Caco-2 (cell line): Measurements from ENCODE around the gene PAK4. TPM values are rescaled to one million over a fixed set of nuclear protein-coding genes. Genes with fewer than 3 reads are reported as not detected.

Experiments used
- BruUV-seq: library from RNA; stranded (reverse); fragments of 400-500 nt; replicated peaks from 2 replicates; lab custom pipeline; 2021; lab: Mats Ljungman, UMichigan
- CTCF ChIA-PET: fragments of 300-600 bp; sonication (Branson Sonifier 250); formaldehyde crosslinking; loops from one replicate; lab custom pipeline; 2022; ENCODE audit warnings: antibody characterized with exemption; lab: Charles Lee
- POLR2A ChIA-PET: fragments of 300-600 bp; sonication (Branson Sonifier 250); formaldehyde crosslinking; loops from one replicate; lab custom pipeline; 2022; ENCODE audit warnings: antibody characterized with exemption; lab: Charles Lee
- DNase-seq, 2 experiments: peaks; one replicate each; pipeline versions ENCODE4 v3.0.0 to v3.0.0-alpha.2; 2020 to 2022
- H3K27me3 ChIP-seq: replicated peaks from 2 replicates; pipeline ENCODE4 v1.6.0; 2011; ENCODE audit warnings: low read length; ENCODE audit not compliant: control insufficient read depth, insufficient read depth
- H3K36me3 ChIP-seq: 2 replicates; pipeline ENCODE4 v1.5.1; 2011; ENCODE audit warnings: low read length; ENCODE audit not compliant: control insufficient read depth, insufficient read depth
- H3K4me1 ChIP-seq: fragments of 250-450 bp; sonication (Bioruptor Pico); 2 replicates; pipeline ENCODE4 v1.5.1; 2020; ENCODE audit warnings: mild to moderate bottlenecking
- H3K4me3 ChIP-seq: 2 replicates; pipeline ENCODE4 v1.5.1; 2011; ENCODE audit warnings: low read depth, mild to moderate bottlenecking, control low read depth, low read length
- H3K9me3 ChIP-seq: fragments of 250-450 bp; sonication (Bioruptor Pico); 2 replicates; pipeline ENCODE4 v1.5.1; 2020; ENCODE audit warnings: mild to moderate bottlenecking, moderate library complexity
- H3K27ac Mint-ChIP-seq: one replicate; pipeline ENCODE4 v1.8.0; 2022; ENCODE audit warnings: mixed read lengths; ENCODE audit not compliant: unreplicated experiment
- H3K27me3 Mint-ChIP-seq: one replicate; pipeline ENCODE4 v1.8.0; 2022; ENCODE audit warnings: mixed read lengths; ENCODE audit not compliant: insufficient read depth, unreplicated experiment
- H3K36me3 Mint-ChIP-seq: one replicate; pipeline ENCODE4 v1.8.0; 2022; ENCODE audit warnings: mild to moderate bottlenecking, mixed read lengths; ENCODE audit not compliant: insufficient read depth, unreplicated experiment
- H3K4me1 Mint-ChIP-seq: one replicate; pipeline ENCODE4 v1.8.0; 2022; ENCODE audit warnings: low read depth, mixed read lengths; ENCODE audit not compliant: unreplicated experiment
- H3K4me3 Mint-ChIP-seq: one replicate; pipeline ENCODE4 v1.8.0; 2022; ENCODE audit warnings: mild to moderate bottlenecking, moderate library complexity, mixed read lengths; ENCODE audit not compliant: unreplicated experiment
- H3K9me3 Mint-ChIP-seq: one replicate; pipeline ENCODE4 v1.8.0; 2022; ENCODE audit warnings: mixed read lengths; ENCODE audit not compliant: unreplicated experiment
- CTCF ChIP-seq, 2 experiments: fragments of 200-600 bp in 1 of 2; IDR thresholded peaks; 1 replicate in 1 of 2; 2 replicates in 1 of 2; pipeline versions ENCODE4 v1.5.1 to v1.8.0; 2011 to 2022; ENCODE audit warnings: antibody characterized with exemption in 1 of 2, control low read depth in 1 of 2, inconsistent platforms in 1 of 2, low read depth in 1 of 2, low read length in 1 of 2, mild to moderate bottlenecking in 1 of 2, moderate library complexity in 1 of 2; ENCODE audit not compliant: insufficient read depth in 1 of 2, severe bottlenecking in 1 of 2, unreplicated experiment in 1 of 2
- intact Hi-C: fragments of 100-400 bp; cut with micrococcal nuclease; formaldehyde crosslinking; loops from one replicate; pipeline ENCODE4 v1.10.0; 2022; ENCODE audit not compliant: unreplicated experiment
- total RNA-seq: library from RNA; stranded (reverse); gene quantifications from 2 replicates; pipeline ENCODE4 v1.2.3, GENCODE V29; 2022

Gene PAK4
- total RNA-seq, 1 experiment from 2014 or later: 112 TPM

- peaks cover 4% of the 10 kb centered on the region for H3K27me3 Mint-ChIP-seq
- TF ChIP-seq CTCF (IDR thresholded peaks at IDR 0.05; ENCODE audit: insufficient read depth in 1 of 2, low read depth in 1 of 2, low read length in 1 of 2, severe bottlenecking in 1 of 2, unreplicated experiment in 1 of 2): no peak
- no peaks in the 10 kb centered on the region for H3K36me3 Mint-ChIP-seq
- Histone ChIP-seq H3K36me3 (no peaks in the 10 kb centered on the region), H3K27me3 (no peaks in the 10 kb centered on the region; the same call in 1 of the 2 replicates), H3K9me3 (no peaks in the 10 kb centered on the region), H3K4me1 (no peaks in the 10 kb centered on the region), H3K4me3 (no peak overlapping the region)
- intact Hi-C loops: no loop called here
- no peak for DNase-seq
- CTCF ChIA-PET: interaction anchor here (0.6 kb wide), 1 partner anchor 24 kb away, joined by 4 read pairs; no protein-coding TSS in a partner anchor
- H3K27ac Mint-ChIP-seq: no peak overlapping the region
- H3K4me1 Mint-ChIP-seq: no peaks in the 10 kb centered on the region
- H3K4me3 Mint-ChIP-seq: no peak overlapping the region
- no TSS peak for BruUV-seq
- POLR2A ChIA-PET: no interaction called here
- H3K9me3 Mint-ChIP-seq: no peaks in the 10 kb centered on the region
These were observed 47.0 kb upstream of the PAK4 start for GRCh38 chr19:39078436-39079200.

- no TSS peak for BruUV-seq
- no peak for TF ChIP-seq CTCF (IDR thresholded peaks at IDR 0.05; ENCODE audit: insufficient read depth in 1 of 2, low read depth in 1 of 2, low read length in 1 of 2, severe bottlenecking in 1 of 2, unreplicated experiment in 1 of 2)
- intact Hi-C loops: no loop called here
- Histone ChIP-seq H3K27me3 (no peaks in the 10 kb centered on the region; the same call in none of the 2 replicates), H3K9me3 (no peaks in the 10 kb centered on the region), H3K4me3 (no peak overlapping the region), H3K36me3 (no peaks in the 10 kb centered on the region), H3K4me1 (0 out of 2 replicates have a peak, but pooled peaks cover 5% of the 10 kb centered on the region)
- H3K36me3 Mint-ChIP-seq: no peaks in the 10 kb centered on the region
- ChIA-PET CTCF (interaction anchor here (0.6 kb wide), 2 partner anchors 34 to 348 kb away, joined by 3 to 4 read pairs; no protein-coding TSS in a partner anchor), POLR2A (no interaction called here)
- H3K27me3 Mint-ChIP-seq: peaks cover 11% of the 10 kb centered on the region
- H3K4me1 Mint-ChIP-seq: peaks cover 7% of the 10 kb centered on the region
- H3K4me3 Mint-ChIP-seq: no peak overlapping the region
- no peak overlapping the region for H3K27ac Mint-ChIP-seq
- no peaks in the 10 kb centered on the region for H3K9me3 Mint-ChIP-seq
- no peak for DNase-seq
These were observed 45.2 kb upstream of the PAK4 start for GRCh38 chr19:39080431-39080830.

- intact Hi-C loops: no loop called here
- no peaks in the 10 kb centered on the region; the same call in none of the 2 replicates for H3K27me3 ChIP-seq
- H3K4me1 Mint-ChIP-seq: peaks cover 7% of the 10 kb centered on the region
- H3K4me3 Mint-ChIP-seq: no peak overlapping the region
- H3K27ac Mint-ChIP-seq: no peak overlapping the region
- H3K4me1 ChIP-seq: 0 out of 2 replicates have a peak, but pooled peaks cover 5% of the 10 kb centered on the region
- CTCF ChIA-PET: no interaction called here
- POLR2A ChIA-PET: no interaction called here
- TF ChIP-seq CTCF (IDR thresholded peaks at IDR 0.05; ENCODE audit: insufficient read depth in 1 of 2, low read depth in 1 of 2, low read length in 1 of 2, severe bottlenecking in 1 of 2, unreplicated experiment in 1 of 2): no peak
- peaks cover 12% of the 10 kb centered on the region for H3K27me3 Mint-ChIP-seq
- BruUV-seq: no TSS peak
- no peak overlapping the region for H3K4me3 ChIP-seq
- no peak for DNase-seq
- no peaks in the 10 kb centered on the region for H3K9me3 Mint-ChIP-seq
- no peaks in the 10 kb centered on the region for H3K9me3 ChIP-seq
- H3K36me3 Mint-ChIP-seq: no peaks in the 10 kb centered on the region
- no peaks in the 10 kb centered on the region for H3K36me3 ChIP-seq
These were observed 43.4 kb upstream of the PAK4 start for GRCh38 chr19:39082167-39082566.
